Measurements from ENCODE around the gene ADAMTS5. TPM values are rescaled to one million over a fixed set of nuclear protein-coding genes. Genes with fewer than 3 reads are reported as not detected.

ADAMTS5 gene
- total and polyA plus RNA-seq, 2 of the 13 experiments (the other 11 are each of a cell fraction or from before 2014, with no cell fraction given), result not detected

DNA sequence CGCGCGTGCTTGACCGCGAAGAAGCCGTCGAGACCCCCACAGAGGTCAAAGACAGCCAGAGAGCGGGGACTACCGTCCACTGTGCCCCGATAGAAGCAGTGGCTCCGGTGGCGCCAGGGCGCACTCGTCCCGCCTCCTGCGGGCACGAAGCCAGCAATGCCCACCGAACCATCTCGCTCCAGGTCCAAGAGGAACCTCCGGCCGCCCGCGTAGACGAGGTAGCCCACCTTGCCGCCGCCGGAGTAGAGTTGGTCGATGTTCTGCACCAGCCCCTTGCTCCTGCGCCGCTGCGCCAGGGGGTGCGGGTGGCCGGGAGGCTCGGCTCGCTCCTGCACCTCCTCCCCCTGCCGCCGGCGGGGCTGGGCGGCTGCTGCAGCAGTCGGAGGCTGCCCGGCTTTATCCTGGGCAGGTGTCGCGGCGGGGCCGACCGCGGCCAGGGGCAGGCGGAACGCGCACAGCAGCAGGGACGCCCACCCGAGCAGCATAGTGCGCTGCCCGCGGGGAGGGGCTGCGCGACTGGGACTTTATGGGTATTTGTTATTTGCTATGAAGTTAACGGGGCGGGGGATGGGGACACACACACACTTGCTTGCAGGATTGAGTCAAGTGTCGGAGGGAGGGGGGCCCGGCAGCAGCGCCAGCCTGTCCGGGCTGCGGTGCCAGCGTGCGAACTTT is 844 bp downstream of the ADAMTS5 start:
- POLR2A ChIA-PET, result no interaction called here
- H2AFZ ChIP-seq (ENCODE audit: low read length), result no peak overlapping the region
- peaks cover 55% of the 10 kb centered on the region for H3K9me3 ChIP-seq (ENCODE audit: low read length)
- no TSS peak for BruUV-seq (replicated peaks)
- H3K36me3 ChIP-seq (replicated peaks in 1 of 2; ENCODE audit: control insufficient read depth in 1 of 2, insufficient read depth in 2 of 2, low read length in 2 of 2), result no peaks in the 10 kb centered on the region
- no peaks in the 10 kb centered on the region for H3K79me2 ChIP-seq (ENCODE audit: insufficient read depth, low read length)
- CTCF ChIA-PET (ENCODE audit: low intra/inter-chr PET ratio, low total read pairs), result no interaction called here
- intact Hi-C loops (cut with micrococcal nuclease; ENCODE audit: unreplicated experiment) (no loop called here), in situ Hi-C loops (cut with HindIII; ENCODE audit: extremely low pct_ligation_motif_present, low pct_unique_long_range_greater_than_20kb) (no loop called here)
- 32% methylated on average over 16 of the region's 66 CpGs for WGBS (ENCODE audit: low lambda C conversion rate)
- FAIRE-seq (no peak), DNase-seq (ENCODE audit: low spot score) (no peak), ATAC-seq (no peak)
- H4K20me1 ChIP-seq (ENCODE audit: insufficient read depth, low read length), result no peaks in the 10 kb centered on the region
- H3K4me3 ChIP-seq (replicated peaks in 1 of 3; ENCODE audit: insufficient read depth in 1 of 3, low read depth in 2 of 3, low read length in 3 of 3), result no peak overlapping the region
- no peak overlapping the region for H3K27ac ChIP-seq (ENCODE audit: extremely low read length, insufficient read depth, low read length)
- H3K27me3 ChIP-seq (ENCODE audit: control insufficient read depth in 1 of 2, insufficient read depth in 2 of 2, low read length in 2 of 2), result no peaks in the 10 kb centered on the region
- no peak for TF ChIP-seq FOSL2 (CRISPR knock-in tag; IDR thresholded peaks at IDR 0.05)
- no peak for TF ChIP-seq ZNF24 (IDR thresholded peaks at IDR 0.05)
- TF ChIP-seq ZNF878 (CRISPR knock-in tag; IDR thresholded peaks at IDR 0.05), result no peak
- TF ChIP-seq KAT8 (CRISPR knock-in tag; IDR thresholded peaks at IDR 0.05), result no peak
- TF ChIP-seq, protein P1, sequence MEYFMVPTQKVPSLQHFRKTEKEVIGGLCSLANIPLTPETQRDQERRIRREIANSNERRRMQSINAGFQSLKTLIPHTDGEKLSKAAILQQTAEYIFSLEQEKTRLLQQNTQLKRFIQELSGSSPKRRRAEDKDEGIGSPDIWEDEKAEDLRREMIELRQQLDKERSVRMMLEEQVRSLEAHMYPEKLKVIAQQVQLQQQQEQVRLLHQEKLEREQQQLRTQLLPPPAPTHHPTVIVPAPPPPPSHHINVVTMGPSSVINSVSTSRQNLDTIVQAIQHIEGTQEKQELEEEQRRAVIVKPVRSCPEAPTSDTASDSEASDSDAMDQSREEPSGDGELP (IDR thresholded peaks at IDR 0.05; ENCODE audit: borderline replicate concordance, low read depth), result no peak
- TF ChIP-seq CEBPG (CRISPR knock-in tag; IDR thresholded peaks at IDR 0.05), result no peak
- no peak for TF ChIP-seq ATF4 (CRISPR knock-in tag; IDR thresholded peaks at IDR 0.05)
- no peaks in the 10 kb centered on the region for H3K4me1 ChIP-seq (ENCODE audit: insufficient read depth, low read length)
- no peak overlapping the region for H3K4me2 ChIP-seq (ENCODE audit: low read depth, low read length)
- H3K9ac ChIP-seq (ENCODE audit: insufficient read depth, low read depth, low read length), result no peak overlapping the region

Data from HepG2 (cell line).